Erythroblast (primary cell): Measurements from ENCODE around the gene SAMD5.

ENCODE experiments used
- GATA1 ChIP-seq: IDR thresholded peaks from 2 replicates; pipeline ENCODE4 v1.6.1; 2011; ENCODE audit warnings: low read depth, mild to moderate bottlenecking, control low read depth, low read length, moderate library complexity
- POLR2A ChIP-seq: IDR thresholded peaks from 2 replicates; pipeline ENCODE4 v1.6.1; 2011; ENCODE audit warnings: mild to moderate bottlenecking, low read length

DNA sequence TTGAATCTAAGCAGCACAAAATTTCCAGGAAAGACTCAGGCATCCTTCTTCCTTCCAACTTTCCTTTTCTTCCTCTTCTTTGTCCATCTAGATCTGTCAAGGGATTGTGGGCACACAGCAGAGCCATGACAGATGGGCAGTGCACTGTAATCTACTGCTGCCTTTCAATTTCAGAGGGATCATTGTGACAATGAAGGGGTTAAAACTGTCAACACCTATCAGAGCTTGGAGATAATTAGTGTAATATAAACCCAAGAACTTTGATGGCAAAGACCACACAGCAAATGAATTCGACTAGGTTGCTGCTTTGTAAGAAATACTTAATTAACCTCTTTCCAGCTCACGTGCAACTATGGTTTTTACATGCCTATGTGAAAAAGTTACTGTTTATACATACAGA is 55.0 kb downstream of the SAMD5 start:
- no peak for TF ChIP-seq GATA1
- TF ChIP-seq POLR2A: no peak
